Stomach (tissue), 9 donors: ENCODE data around the gene LCA5L. TPM values are rescaled to one million over a fixed set of nuclear protein-coding genes. Genes with fewer than 3 reads are reported as not detected.
"Not testable (repeated sequence)": the region's sequence is repeated elsewhere in the genome, so short reads cannot be mapped to it uniquely, and the experiment has no call there.

Experiments used
- DNase-seq, 2 donors: peaks; one replicate each; pipeline versions ENCODE4 v3.0.0 to v3.0.0-alpha.2; 2013 to 2019
- H3K27ac ChIP-seq, 5 donors: fragments of 200-600 bp in 4 of 5; sonication (generic) in 4 of 5; one replicate each; pipeline ENCODE4 v1.5.1; 2013 to 2019; ENCODE audit warnings: mild to moderate bottlenecking in 1 of 5, moderate library complexity in 1 of 5
- H3K27me3 ChIP-seq, 3 donors: fragments of 200-600 bp; sonication (generic); one replicate each; pipeline ENCODE4 v1.5.1; 2017 to 2019; ENCODE audit warnings: mixed run types in 1 of 3
- H3K36me3 ChIP-seq, 4 donors: fragments of 200-600 bp; sonication (generic); 1 replicate in 3 of 4; 2 replicates in 1 of 4; pipeline ENCODE4 v1.5.1; 2016 to 2019
- H3K4me1 ChIP-seq, 4 donors: fragments of 200-600 bp; sonication (generic); one replicate each; pipeline ENCODE4 v1.5.1; 2016 to 2019
- H3K4me3 ChIP-seq, 4 donors: fragments of 200-600 bp; sonication (generic) in 3 of 4; one replicate each; pipeline ENCODE4 v1.5.1; 2016 to 2019; ENCODE audit warnings: mild to moderate bottlenecking in 1 of 4
- H3K9me3 ChIP-seq, 4 donors: fragments of 200-600 bp; sonication (generic); one replicate each; pipeline ENCODE4 v1.5.1; 2016 to 2019
- CTCF ChIP-seq, 7 experiments: fragments of 450-650 bp in 4 of 7; fragments of 200-600 bp in 3 of 7; sonication (generic) in 3 of 7; IDR thresholded peaks; one replicate each; pipeline ENCODE4 v1.5.1; 2016 to 2019; ENCODE audit warnings: antibody characterized with exemption in 7 of 7, control low read depth in 2 of 7, mild to moderate bottlenecking in 1 of 7
- EP300 ChIP-seq: sonication (generic); formaldehyde crosslinking; IDR thresholded peaks from one replicate; pipeline ENCODE4 v1.6.1; 2017; ENCODE audit warnings: antibody characterized with exemption
- POLR2A ChIP-seq, 4 donors: fragments of 450-650 bp; IDR thresholded peaks; one replicate each; pipeline ENCODE4 v1.6.1; 2016; ENCODE audit warnings: antibody characterized with exemption in 4 of 4, control low read depth in 2 of 4, mild to moderate bottlenecking in 1 of 4, moderate library complexity in 1 of 4
- POLR2AphosphoS5 ChIP-seq, 3 donors: sonication (generic); formaldehyde crosslinking; IDR thresholded peaks; one replicate each; pipeline ENCODE4 v1.6.1; 2016; ENCODE audit warnings: antibody characterized with exemption in 3 of 3
- whole genome bisulfite sequencing, 5 donors: extraction: QIAGEN DNeasy Blood & Tissue Kit in 3 of 5; methylation state at CpG; one replicate each; pipeline versions ENCODE4 v1.1.5 to v1.1.7; 2013 to 2018; 5-methylcytosine and 5-hydroxymethylcytosine counted together
- intact Hi-C: fragments of 100-400 bp; cut with DNase I; formaldehyde crosslinking; loops from one replicate; pipeline ENCODE4 v1.15.1; 2023; ENCODE audit warnings: low total_unique reads
- polyA plus RNA-seq, 3 donors: library from polyadenylated mRNA; stranded (reverse); fragments of 200-250 nt; gene quantifications; one replicate each; pipeline ENCODE4 v1.2.3, GENCODE V29; 2013
- total RNA-seq, 5 donors: library from RNA; depleted of rRNA; stranded (reverse); fragments of >200 nt; gene quantifications; one replicate each; pipeline versions ENCODE4 v1.1.0 to v1.2.3, GENCODE V29; 2014 to 2016
- donor health status: healthy with polysubstance abuse.
- donor health status: Bipolar disorder and iron deficiency.
- donor health status: healthy.

LCA5L gene
- total and polyA plus RNA-seq, 8 donors: 0.85 to 2.7 (median 1.8) TPM; not detected in 3

GRCh38 chr21:39374046-39374445 is 71.5 kb downstream of the LCA5L start:
- TF ChIP-seq POLR2A (IDR thresholded peaks at IDR 0.05) (no peak), EP300 (no peak), POLR2AphosphoS5 (IDR thresholded peaks at IDR 0.05) (no peak), CTCF (IDR thresholded peaks at IDR 0.05) (no peak)
- Histone ChIP-seq H3K4me3 (no peak overlapping the region), H3K4me1 (no peaks in the 10 kb centered on the region), H3K27me3 (no peaks in the 10 kb centered on the region), H3K9me3 (no peaks in the 10 kb centered on the region), H3K36me3 (no peaks in the 10 kb centered on the region), H3K27ac (no peak overlapping the region)
- 73 to 81% (median 75%) methylated on average over 6 of the region's 6 CpGs for WGBS, 5 donors
- DNase-seq: no peak
- intact Hi-C loops: no loop called here

- TF ChIP-seq POLR2AphosphoS5 (IDR thresholded peaks at IDR 0.05) (no peak), CTCF (IDR thresholded peaks at IDR 0.05) (peak in 2 of 7 experiments; percentile 7 to 22)
- H3K9me3 ChIP-seq: no peaks in the 10 kb centered on the region
- 11 to 20% (median 15%) methylated on average over 5 of the region's 5 CpGs for WGBS, 5 donors
Measured at GRCh38 chr21:39373634-39374033, 71.9 kb downstream of the LCA5L start.

GRCh38 chr21:39369896-39370288 is 75.7 kb downstream of the LCA5L start:
- H3K27me3 ChIP-seq, intact Hi-C loops: not testable (repeated sequence)
- 54 to 74% (median 66%) methylated on average over 7 of the region's 7 CpGs for WGBS, 5 donors

More at GRCh38 chr21:39373634-39374033, 71.9 kb downstream of the LCA5L start:
- Histone ChIP-seq H3K36me3 (no peaks in the 10 kb centered on the region), H3K27me3 (no peaks in the 10 kb centered on the region), H3K27ac (no peak overlapping the region), H3K4me3 (no peak overlapping the region), H3K4me1 (no peaks in the 10 kb centered on the region)
- peak in 1 of 2 donors; percentile 72 for DNase-seq
- intact Hi-C loops: no loop called here

GRCh38 chr21:39367783-39368182 is 77.8 kb downstream of the LCA5L start:
- Histone ChIP-seq H3K27ac (no peak overlapping the region), H3K9me3 (no peaks in the 10 kb centered on the region), H3K4me3 (no peak overlapping the region), H3K4me1 (no peaks in the 10 kb centered on the region), H3K36me3 (no peaks in the 10 kb centered on the region), H3K27me3 (no peaks in the 10 kb centered on the region)
- WGBS, 5 donors: 84 to 95% (median 89%) methylated on average over 2 of the region's 2 CpGs
- TF ChIP-seq CTCF (IDR thresholded peaks at IDR 0.05) (no peak), POLR2AphosphoS5 (IDR thresholded peaks at IDR 0.05) (no peak)
- no peak for DNase-seq
- intact Hi-C loops: no loop called here

More at GRCh38 chr21:39369896-39370288, 75.7 kb downstream of the LCA5L start:
- H3K4me1 ChIP-seq, H3K9me3 ChIP-seq, DNase-seq, H3K4me3 ChIP-seq, H3K36me3 ChIP-seq, H3K27ac ChIP-seq: not testable (repeated sequence)

GRCh38 chr21:39366563-39366962 is 79.0 kb downstream of the LCA5L start:
- Histone ChIP-seq H3K4me3 (no peak overlapping the region), H3K27me3 (no peaks in the 10 kb centered on the region), H3K9me3 (no peaks in the 10 kb centered on the region), H3K36me3 (no peaks in the 10 kb centered on the region), H3K27ac (no peak overlapping the region), H3K4me1 (no peaks in the 10 kb centered on the region)
- intact Hi-C loops: no loop called here
- 87 to 95% (median 91%) methylated on average over 4 of the region's 4 CpGs for WGBS, 5 donors
- TF ChIP-seq EP300 (no peak), POLR2A (IDR thresholded peaks at IDR 0.05) (no peak), POLR2AphosphoS5 (IDR thresholded peaks at IDR 0.05) (no peak), CTCF (IDR thresholded peaks at IDR 0.05) (no peak)
- DNase-seq: no peak
